GM19372 (cell line): ENCODE data around the gene SLAMF1.
"Not testable (repeated sequence)": the region's sequence is repeated elsewhere in the genome, so short reads cannot be mapped to it uniquely, and the experiment has no call there.

ENCODE experiments used
- ATAC-seq: cut with Tn5 transposase; IDR thresholded peaks from one replicate; pipeline ENCODE4 v1.9.1; 2021; ENCODE audit warnings: mild to moderate bottlenecking, low read depth, moderate library complexity; ENCODE audit not compliant: unreplicated experiment

SLAMF1 gene, protein sequence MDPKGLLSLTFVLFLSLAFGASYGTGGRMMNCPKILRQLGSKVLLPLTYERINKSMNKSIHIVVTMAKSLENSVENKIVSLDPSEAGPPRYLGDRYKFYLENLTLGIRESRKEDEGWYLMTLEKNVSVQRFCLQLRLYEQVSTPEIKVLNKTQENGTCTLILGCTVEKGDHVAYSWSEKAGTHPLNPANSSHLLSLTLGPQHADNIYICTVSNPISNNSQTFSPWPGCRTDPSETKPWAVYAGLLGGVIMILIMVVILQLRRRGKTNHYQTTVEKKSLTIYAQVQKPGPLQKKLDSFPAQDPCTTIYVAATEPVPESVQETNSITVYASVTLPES

DNA sequence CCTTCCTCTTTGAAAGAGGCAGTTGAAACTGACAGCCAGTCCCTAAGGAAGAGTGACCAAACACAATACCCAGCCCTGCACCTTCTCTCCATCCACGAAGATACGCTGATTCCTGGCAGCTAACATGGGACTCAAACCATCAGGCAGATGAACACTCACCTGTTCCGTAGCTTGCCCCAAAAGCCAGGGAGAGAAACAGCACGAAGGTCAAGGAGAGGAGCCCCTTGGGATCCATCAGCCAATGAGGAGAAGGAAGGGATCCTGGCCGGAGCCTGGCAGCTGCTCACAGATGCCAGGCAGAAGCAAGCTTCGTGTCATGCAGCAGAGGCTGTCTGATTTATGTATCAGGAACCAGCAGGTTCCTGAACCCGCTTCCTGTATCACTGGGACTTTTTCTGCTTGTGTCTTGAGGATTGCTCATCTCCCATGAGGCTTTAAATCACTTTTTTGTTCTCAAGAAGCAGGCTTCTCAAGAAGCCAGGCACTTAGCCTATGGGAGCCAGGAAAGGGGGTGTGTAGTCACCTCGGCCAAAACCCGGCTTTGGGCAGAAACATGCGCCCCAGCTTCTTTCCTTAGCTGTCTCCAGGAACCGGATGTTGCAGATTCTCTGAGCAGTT, at the start of gene SLAMF1:
Gene SLAMF1, minus strand, starts transcription at position 334 of the 618 bp plus-strand sequence. Its CDS starts 99 bp downstream, at position 235.
- ATAC-seq: no peak

DNA sequence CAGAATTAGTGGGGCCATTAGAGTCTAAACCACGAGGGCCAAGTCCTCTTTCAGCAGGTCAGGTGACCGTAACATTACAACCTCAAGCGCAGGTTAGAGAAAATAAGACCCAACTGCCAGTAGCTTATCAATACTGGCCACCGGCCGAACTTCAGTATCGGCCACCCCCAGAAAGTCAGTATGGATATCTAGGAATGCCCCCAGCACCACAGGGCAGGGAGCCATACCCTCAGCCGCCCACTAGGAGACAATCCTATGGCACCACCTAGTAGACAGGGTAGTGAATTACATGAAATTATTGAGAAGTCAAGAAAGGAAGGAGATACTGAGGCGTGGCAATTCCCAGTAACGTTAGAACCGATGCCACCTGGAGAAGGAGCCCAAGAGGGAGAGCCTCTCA, 45.5 kb upstream of the SLAMF1 start:
- not testable (repeated sequence) for ATAC-seq

DNA sequence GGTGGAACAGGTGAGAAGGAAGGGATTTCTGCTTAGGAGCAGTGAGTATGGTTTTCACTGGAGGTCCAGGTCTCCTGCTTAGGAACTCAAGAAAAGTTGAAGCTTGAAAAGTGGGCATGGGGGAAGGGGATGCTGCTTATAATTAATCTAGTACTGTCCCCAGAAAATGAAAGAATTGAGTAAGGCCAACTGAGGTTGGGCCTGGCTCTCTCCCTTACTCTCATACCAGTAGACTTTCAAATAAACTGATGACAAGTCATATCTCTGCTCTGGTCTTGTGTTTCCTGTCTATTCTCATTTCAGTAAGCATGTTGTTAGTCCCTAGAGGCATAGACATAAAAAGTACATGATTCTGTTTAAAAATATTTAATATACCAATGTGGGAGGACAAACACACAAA, 38.4 kb upstream of the SLAMF1 start:
- ATAC-seq: no peak

DNA sequence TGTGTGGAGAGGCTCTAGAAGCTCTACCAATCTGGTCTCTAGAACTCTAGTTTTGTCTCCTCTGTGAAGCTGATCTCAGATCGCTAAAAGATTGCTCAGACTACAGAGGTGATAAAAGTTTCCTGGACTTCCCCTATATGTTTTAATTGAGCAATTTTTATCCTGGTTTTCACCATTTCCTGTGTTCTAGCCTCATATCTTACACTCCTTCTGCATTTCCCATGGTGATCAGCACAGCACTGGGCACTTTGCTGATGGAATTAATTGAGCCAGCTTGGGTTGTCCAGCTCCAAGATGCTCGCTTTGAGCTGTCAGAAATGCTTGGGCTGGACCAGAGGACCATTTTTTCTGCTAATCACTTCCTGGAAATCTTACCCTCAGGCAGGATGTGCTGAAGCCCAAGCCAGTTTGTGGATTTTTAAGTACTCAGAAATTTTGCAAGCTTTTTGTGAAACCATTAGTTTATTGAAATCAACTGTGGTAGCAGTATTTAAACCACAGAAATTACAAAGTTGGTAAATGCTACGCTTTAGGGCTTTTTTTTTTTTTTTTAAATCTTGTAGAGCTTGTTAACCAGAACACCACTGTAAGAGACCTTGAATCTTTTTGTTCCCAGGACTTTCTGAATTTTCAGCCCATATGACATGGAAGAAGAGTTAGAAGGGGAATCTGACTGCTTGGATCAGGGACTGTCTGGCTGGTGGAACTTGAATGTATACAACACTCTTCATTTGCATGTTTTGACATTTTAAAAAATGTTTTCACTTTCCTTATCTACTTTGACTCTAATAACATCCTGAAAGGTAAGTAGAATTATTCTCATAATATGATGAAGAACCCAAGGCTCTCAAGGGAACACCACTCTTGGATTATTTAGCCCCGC, 36.4 kb upstream of the SLAMF1 start:
- ATAC-seq: no peak

DNA sequence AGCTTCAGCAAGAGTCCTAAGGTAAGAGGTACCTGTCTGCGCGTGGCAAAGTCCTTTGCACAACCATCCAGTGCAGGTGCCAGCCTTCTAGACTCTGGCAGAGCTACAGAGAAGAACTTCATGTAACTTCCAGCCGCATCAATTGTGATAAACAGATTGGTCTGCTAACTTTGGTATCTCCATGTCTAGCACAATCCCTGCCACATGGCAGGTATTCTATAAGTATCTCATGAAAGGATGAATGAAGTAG, 35.0 kb upstream of the SLAMF1 start:
- no peak for ATAC-seq

DNA sequence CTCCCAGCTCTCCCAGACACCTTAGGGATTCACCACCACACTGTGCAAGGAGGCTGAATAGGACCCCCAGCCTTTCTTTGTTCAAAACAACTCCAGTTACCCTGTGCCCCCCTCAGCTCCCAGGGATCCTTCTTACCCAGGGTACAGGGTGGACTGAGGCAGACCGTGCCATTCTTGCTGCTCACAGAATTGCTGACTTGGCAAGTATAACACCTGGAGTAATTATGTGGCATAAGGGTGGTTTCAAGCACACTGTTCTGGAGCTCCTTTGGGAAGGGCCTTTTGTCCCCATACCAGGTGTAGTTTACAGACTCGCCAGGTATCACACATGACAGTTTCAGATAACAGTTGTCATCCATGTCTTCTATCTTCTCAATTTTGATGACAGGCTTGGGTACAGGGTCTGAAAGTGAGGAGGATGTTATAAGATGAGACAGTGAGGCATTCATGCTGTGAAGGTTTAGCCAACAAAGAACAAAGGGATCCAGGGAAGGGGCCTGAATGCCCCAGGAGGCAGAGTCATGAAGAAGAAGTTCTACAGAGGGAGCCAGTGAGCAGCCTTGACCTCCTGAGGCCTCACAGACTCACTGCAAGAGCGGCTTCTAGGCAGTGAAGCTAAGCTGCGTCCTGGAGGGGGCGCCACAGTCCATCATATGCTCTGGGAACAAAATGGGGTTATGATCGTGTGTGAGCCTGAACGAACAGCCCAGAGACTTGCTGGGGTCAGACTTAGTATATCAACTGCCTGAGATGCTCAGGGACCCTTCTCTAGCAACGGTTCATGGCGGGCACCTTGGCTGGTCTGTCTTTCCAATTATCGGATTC, 34.4 kb upstream of the SLAMF1 start:
- no peak for ATAC-seq

DNA sequence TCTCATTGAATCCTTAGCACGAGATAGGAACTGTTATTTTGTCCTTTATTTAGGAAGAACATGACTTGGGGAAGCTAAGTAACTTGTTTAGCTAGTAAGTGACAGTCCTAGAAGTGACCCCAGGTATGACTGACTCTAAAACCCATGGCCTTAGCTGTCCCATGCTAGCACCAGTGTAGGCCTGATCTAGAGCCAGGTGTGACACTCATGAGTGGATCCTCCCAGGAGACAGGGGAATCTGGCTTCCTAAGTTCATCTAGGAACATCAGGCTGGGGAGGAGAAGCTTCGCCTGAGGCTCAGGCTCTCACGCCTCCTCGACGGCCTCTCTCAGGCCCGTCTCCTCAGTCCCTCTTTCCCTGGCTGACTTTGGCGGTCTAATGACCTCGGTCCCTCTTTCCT, 33.6 kb upstream of the SLAMF1 start:
- no peak for ATAC-seq

DNA sequence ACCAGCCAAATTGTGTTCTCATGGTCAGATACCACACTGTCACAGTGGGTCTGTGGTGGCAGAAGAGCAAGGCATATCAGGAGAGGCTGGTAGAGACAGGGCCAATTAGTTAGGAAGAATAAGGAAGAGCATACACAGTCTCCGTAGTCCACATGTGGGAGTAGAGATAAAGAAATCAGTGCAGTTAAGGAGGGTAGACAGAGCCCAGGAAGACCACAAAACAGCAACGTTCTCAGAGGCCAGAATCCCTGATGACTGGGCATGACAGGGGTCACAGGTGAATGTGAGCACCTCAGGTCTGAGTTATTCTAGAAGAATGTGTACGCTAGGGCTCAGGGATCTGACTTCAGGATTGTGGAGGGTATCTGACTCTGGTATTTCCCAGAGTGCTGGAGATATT, 33.0 kb upstream of the SLAMF1 start:
- ATAC-seq: no peak

DNA sequence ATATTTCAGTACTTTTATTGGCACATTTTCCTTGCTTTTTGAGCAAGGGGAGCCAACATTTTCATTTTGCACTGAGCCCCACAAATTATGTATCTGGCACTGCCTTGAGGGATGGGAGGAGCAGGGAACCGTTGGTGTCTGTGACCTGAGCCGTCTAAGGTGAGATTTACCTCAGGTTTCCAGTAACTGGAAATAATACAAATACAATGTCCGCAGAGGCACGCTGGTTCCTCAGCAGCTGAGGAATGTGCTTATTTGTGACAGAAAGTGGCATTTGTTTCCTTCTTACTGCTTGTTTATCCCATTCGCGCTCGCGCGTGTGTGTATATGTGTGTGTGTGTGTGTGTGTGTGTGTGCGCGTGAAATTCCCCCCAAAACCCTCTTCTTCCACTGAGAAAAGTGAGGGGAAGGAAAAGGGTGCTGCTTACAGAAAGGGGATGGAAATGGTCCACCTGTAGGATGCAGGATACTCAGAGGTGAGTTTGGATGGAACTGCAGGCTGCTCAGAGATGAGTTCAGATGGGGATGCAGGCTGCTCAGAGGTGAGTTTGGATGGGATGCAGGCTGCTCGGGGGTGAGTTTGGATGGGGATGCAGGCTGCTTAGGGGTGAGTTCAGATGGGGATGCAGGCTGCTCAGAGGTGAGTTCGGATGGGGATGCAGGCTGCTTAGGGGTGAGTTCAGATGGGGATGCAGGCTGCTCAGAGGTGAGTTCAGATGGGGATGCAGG, 30.2 kb upstream of the SLAMF1 start:
- ATAC-seq: no peak

DNA sequence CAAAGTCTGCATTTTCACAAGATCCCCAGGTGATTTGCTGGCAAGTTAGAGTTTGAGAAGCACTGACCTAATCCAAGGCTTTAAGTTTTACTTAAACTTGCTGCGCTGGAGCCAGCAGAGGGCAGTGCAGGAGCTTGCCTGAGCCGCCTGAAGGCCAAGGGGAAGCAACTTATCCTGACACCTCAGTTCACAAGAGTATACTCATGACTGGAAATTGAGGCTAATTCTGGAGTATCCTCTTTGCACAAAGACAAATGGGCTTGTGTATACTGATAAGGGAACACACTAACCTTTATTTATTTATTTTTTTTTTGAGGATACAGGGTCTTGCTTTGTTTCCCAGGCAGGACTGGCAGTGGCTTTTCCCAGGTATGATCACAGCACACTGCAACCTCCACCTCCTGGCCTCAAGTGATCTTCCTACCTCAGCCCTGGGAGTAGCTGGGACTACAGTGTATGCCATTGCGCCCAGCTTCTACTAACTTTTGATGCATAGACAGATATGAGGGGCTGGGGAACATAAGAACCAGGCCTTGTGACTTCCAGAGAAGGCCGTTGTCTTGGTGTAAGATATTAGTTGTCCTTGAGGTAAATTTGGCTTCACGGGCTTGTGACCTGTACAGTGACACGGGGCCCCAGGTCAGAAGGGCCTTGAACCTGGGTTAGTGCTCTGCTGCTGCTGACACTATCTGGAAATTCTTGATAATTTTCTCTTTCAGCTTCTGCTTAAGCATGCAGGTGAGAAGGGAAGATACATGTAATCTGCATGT, 29.0 kb upstream of the SLAMF1 start:
- ATAC-seq: peak; percentile 58

DNA sequence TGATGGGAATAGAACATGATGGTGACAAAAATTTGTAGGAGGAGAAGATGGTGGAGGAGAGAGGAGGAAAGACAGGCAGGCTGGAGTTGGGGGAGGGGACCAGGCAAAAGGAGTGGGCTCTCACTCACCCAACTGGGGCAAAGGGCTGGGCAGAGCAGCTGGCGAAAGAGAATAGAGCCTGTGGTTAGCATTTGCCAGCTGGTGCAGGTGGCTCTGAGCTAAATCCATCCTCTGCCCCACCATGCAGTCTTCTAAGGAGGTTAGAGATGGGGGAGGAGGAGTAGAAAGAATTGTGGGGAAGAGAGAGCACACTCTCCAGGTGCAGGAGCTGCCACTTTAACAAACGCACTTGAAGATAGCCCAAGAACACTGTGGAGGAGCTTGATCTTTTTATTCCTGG, 27.6 kb upstream of the SLAMF1 start:
- no peak for ATAC-seq

DNA sequence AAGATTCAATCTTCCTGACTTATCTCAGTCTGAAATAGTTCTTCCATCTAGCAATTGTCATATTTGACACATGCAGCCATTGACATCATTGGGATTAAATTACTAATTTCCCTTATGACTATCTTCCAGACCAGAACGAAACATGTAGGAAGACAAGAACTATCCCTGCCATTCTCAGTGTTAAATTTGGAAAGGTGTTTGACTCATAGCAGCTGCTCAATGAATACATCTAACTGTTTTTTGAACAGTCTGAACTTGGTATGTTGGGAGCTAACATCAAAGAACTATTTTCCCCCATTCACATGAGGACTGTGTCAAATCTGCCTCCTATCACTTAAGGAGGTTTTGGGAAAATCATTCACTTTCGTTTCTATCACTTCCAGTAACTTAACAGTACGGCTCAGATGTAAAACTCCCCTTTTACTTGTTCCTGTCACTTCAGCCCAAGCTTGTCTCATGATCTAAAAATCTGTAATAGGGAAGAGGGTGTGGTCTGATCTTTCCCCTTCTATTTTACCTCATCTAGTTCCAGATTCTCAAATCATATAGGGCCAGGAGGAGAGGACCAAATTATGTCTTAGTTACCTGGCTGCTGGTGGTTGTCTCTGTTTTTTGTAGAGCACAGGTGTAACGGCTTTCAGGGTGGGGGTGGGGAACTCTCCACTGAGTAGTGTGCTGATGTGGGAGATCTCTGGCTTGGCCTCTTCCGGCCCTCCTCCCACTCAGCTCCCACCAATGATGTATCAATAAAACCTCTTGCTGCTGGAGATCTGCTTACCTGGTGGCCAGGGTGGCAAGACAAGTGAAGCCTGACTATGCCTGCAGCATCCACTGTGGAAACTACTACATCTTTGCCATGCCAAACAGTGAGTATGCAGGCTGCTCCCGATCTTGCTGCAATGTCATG, 26.2 kb upstream of the SLAMF1 start:
- no peak for ATAC-seq

DNA sequence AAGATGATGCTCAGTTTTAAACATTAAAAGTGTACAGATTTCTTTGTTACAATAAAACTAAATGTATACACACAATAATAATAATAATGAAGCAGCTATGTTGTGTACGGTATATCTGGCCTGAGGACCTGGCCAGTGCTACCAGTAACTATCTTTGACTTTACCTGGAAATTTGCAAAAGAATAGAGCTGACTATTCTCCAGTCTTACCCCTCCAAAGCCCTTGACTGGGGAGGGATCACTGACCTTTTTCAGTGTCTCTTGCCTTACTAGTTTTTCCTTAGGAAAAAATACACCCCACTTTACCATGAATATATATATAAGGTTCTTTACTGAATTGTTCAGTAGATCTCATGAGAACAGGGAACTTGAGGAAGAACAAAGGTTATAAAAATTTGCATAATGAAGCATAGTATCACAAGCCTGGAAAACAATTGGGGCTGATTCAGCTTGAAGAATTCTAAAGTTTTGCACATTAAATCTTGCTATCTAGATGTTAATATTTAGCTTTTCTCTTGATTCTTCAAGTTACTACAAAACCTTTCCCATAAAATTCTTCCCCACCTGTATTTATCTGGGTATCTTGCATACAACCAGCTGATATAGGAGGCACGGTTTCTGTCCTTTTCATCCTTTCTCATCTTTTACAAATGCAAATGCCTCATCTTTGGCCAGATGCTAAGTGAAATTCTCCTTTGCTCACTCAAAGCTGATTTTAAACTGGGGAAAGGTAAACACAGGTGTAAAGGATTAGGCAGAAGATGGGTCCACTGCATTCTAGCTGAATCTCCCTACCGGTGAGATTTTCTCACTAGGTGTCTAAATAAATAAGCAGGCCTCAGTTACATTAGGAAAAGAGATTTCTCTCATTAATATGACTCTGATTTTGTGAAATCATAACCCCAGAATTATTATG, 25.0 kb upstream of the SLAMF1 start:
- ATAC-seq: no peak

DNA sequence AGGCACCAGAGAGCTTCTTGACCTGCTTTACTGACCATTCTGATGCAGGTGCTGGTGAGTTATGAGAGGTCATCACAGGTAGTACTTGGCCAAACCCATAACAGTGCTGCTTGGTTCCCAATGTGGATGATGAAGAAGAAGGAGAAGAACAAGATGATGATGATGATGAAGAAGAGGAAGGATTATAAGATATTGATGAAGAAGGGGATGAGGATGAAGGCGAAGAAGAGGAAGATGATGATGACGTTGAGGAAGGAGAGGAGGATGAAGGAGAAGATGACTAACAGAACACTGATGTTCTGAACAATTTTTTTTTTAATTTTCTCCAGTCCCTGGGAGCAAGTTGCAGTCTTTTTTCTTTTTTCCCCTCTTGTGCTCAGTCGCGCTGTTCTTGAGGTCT, 23.9 kb upstream of the SLAMF1 start:
- no peak for ATAC-seq

DNA sequence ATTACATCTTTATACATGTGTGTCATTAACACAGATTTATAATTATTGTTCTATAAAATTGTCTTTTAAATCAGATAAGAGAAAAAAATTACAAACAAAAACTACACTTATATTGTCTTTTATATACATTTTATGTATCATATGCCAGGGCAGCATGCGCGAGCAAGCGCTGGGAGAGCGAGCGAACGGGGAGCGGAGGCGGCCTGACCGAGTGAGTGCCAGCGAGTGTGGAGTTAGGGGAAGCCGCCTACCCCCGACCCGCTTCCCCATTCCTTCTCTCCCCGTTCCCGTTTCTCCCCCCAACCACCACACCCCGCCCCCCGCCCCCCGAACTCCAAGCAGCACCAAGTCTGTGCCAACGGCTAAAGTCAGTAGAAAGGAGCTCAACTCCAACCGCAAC, 23.0 kb upstream of the SLAMF1 start:
- ATAC-seq: no peak

DNA sequence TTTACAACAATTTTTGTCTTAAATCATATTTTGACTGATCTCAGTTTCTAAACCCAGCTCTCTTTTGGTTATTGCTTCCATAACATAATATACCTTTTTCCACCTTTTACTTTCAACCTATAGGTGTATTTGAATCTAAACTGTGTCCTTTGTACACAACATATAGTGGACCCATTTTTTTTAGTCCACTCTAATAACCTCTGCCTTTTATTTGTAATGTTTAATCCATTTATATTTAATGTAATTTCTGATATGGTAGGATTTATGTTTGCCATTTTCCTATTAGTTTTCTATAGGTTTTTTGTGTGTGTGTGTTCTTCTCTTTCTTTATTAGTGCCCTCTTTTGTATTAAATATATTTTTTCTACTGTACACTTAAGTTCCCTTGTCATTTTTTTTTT, 22.4 kb upstream of the SLAMF1 start:
- ATAC-seq: no peak

DNA sequence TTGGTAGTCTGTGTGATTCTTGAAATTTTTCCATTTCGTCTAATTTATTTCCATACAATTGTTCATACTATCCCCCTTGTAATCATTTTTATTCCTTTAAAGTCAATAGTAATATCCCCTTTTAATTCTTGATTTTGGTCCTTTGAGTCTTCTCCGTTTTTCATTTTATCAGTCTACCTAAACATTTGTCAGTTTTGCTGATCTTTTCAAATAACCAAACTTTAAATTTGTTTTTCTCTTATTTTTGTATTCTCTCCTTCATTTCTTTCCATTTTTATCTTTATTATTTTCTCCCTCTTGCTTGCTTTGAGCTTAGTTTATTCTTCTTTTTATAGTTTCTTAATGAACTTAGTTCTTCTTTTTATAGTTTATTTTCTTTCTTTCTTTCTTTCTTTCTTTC, 21.1 kb upstream of the SLAMF1 start:
- no peak for ATAC-seq
